HG02588 (cell line): ENCODE measurements around the gene PLPP4.

Experiments
- ATAC-seq: cut with Tn5 transposase; IDR thresholded peaks from one replicate; pipeline ENCODE4 v1.9.1; 2021; ENCODE audit warnings: mild to moderate bottlenecking, moderate library complexity; ENCODE audit not compliant: unreplicated experiment

The PLPP4 gene

GRCh38 chr10:120455606-120456005 lies 1.4 kb upstream of the PLPP4 start:
- ATAC-seq, result no peak

- no peak for ATAC-seq
Observed at GRCh38 chr10:120456143-120456625, 843 bp upstream of the PLPP4 start.

GRCh38 chr10:120457431-120458172 lies 575 bp downstream of the PLPP4 start:
- no peak for ATAC-seq

- ATAC-seq, result no peak
Observed at GRCh38 chr10:120458432-120458831, 1.4 kb downstream of the PLPP4 start.

GRCh38 chr10:120459185-120459584 lies 2.2 kb downstream of the PLPP4 start:
- ATAC-seq, result no peak

GRCh38 chr10:120460186-120460585 lies 3.2 kb downstream of the PLPP4 start:
- ATAC-seq, result no peak

GRCh38 chr10:120460776-120461175 lies 3.7 kb downstream of the PLPP4 start:
- ATAC-seq, result no peak

GRCh38 chr10:120462018-120462682 lies 5.1 kb downstream of the PLPP4 start:
- no peak for ATAC-seq

GRCh38 chr10:120465138-120465537 lies 8.1 kb downstream of the PLPP4 start:
- no peak for ATAC-seq

GRCh38 chr10:120466006-120466405 lies 9.0 kb downstream of the PLPP4 start:
- ATAC-seq, result no peak

GRCh38 chr10:120473593-120473992 lies 16.6 kb downstream of the PLPP4 start:
- no peak for ATAC-seq

- ATAC-seq, result no peak
Observed at GRCh38 chr10:120474956-120475355, 17.9 kb downstream of the PLPP4 start.

- no peak for ATAC-seq
Observed at GRCh38 chr10:120475844-120476791, 19.1 kb downstream of the PLPP4 start.

GRCh38 chr10:120477021-120477742 lies 20.2 kb downstream of the PLPP4 start:
- no peak for ATAC-seq

- ATAC-seq, result no peak
Observed at GRCh38 chr10:120477743-120478141, 20.7 kb downstream of the PLPP4 start.

- ATAC-seq, result no peak
Observed at GRCh38 chr10:120478386-120478785, 21.4 kb downstream of the PLPP4 start.

- ATAC-seq, result no peak
Observed at GRCh38 chr10:120479506-120479905, 22.5 kb downstream of the PLPP4 start.

GRCh38 chr10:120480065-120480600 lies 23.1 kb downstream of the PLPP4 start:
- ATAC-seq, result no peak

- ATAC-seq, result no peak
Observed at GRCh38 chr10:120480848-120481247, 23.8 kb downstream of the PLPP4 start.

GRCh38 chr10:120483006-120483405 lies 26.0 kb downstream of the PLPP4 start:
- ATAC-seq, result no peak
